Stimulated activated CD8-positive, alpha-beta memory T cell treated with anti-CD3 and anti-CD28 coated beads, Interleukin-7, amount 100 ng/mL, for 48 hours (primary cell): ENCODE results near the gene SPATA31D1.

Source experiments
- DNase-seq, 2 donors: peaks; one replicate each; pipeline ENCODE4 v3.0.0-alpha.2; 2020; ENCODE audit warnings: low read depth in 1 of 2; ENCODE audit errors: extremely low read depth in 1 of 2

The SPATA31D1 gene

GRCh38 chr9:82020331-82020730 is 31.8 kb downstream of the SPATA31D1 start:
- DNase-seq, result no peak

- DNase-seq, result no peak
Observed at GRCh38 chr9:82021198-82021597, 32.6 kb downstream of the SPATA31D1 start.

GRCh38 chr9:82022121-82022520 is 33.5 kb downstream of the SPATA31D1 start:
- DNase-seq, result no peak

GRCh38 chr9:82024908-82025307 is 36.3 kb downstream of the SPATA31D1 start:
- no peak for DNase-seq

GRCh38 chr9:82031538-82032280 is 43.1 kb downstream of the SPATA31D1 start:
- DNase-seq, result no peak

GRCh38 chr9:82034956-82035731 is 46.6 kb downstream of the SPATA31D1 start:
- DNase-seq, result no peak

GRCh38 chr9:82036086-82036485 is 47.5 kb downstream of the SPATA31D1 start:
- DNase-seq, result no peak

- no peak for DNase-seq
Observed at GRCh38 chr9:82037126-82037525, 48.6 kb downstream of the SPATA31D1 start.

GRCh38 chr9:82038897-82039296 is 50.3 kb downstream of the SPATA31D1 start:
- no peak for DNase-seq
